Measurements from ENCODE around the gene B3GALT5. TPM values are rescaled to one million over a fixed set of nuclear protein-coding genes. Genes with fewer than 3 reads are reported as not detected.
A peak's percentile ranks its signal among the peaks of the same experiment; 100 is the strongest.

B3GALT5 gene
- total and polyA plus RNA-seq, 8 donors, result 0.12 to 8.3 (median 2.7) TPM; not detected in 1

- WGBS, 5 donors, result 72 to 94% (median 82%) methylated on average over 1 of the region's 1 CpG
These were observed 101.6 kb downstream of the B3GALT5 start for GRCh38 chr21:39714331-39714730.

GRCh38 chr21:39715804-39716397, 103.2 kb downstream of the B3GALT5 start:
- no peaks in the 10 kb centered on the region for H3K36me3 ChIP-seq
- H3K4me1 ChIP-seq, result no peaks in the 10 kb centered on the region
- intact Hi-C loops (cut with DNase I; ENCODE audit: low total_unique reads), result loop anchor here (5.0 kb wide), 1 partner anchor 199 kb away; no protein-coding TSS in a partner anchor
- WGBS, 5 donors, result 23 to 34% (median 27%) methylated on average over 10 of the region's 10 CpGs
- H3K27ac ChIP-seq, result no peak overlapping the region
- no peak overlapping the region for H3K4me3 ChIP-seq
- H3K27me3 ChIP-seq, result peaks cover 0 to 13% (median 0%) of the 10 kb centered on the region in 3 donors
- TF ChIP-seq CTCF (IDR thresholded peaks at IDR 0.05), result peak in 5 of 7 experiments; percentile 38 to 70 (median 63)
- no peak for TF ChIP-seq POLR2A (IDR thresholded peaks at IDR 0.05)
- no peak for TF ChIP-seq EP300 (IDR thresholded peaks at IDR 0.05)
- no peak for TF ChIP-seq POLR2AphosphoS5 (IDR thresholded peaks at IDR 0.05)
- DNase-seq, result peak; percentile 65 to 80
- no peaks in the 10 kb centered on the region for H3K9me3 ChIP-seq

More at GRCh38 chr21:39714331-39714730, 101.6 kb downstream of the B3GALT5 start:
- DNase-seq, result peak in 1 of 2 donors; percentile 16
- Histone ChIP-seq H3K27me3 (peaks cover 0 to 13% (median 0%) of the 10 kb centered on the region in 3 donors), H3K4me1 (no peaks in the 10 kb centered on the region), H3K36me3 (no peaks in the 10 kb centered on the region), H3K4me3 (no peak overlapping the region), H3K27ac (no peak overlapping the region), H3K9me3 (no peaks in the 10 kb centered on the region)
- TF ChIP-seq EP300 (IDR thresholded peaks at IDR 0.05) (no peak), POLR2AphosphoS5 (IDR thresholded peaks at IDR 0.05) (no peak), POLR2A (IDR thresholded peaks at IDR 0.05) (no peak), CTCF (IDR thresholded peaks at IDR 0.05) (no peak)
- intact Hi-C loops (cut with DNase I; ENCODE audit: low total_unique reads), result no loop called here

- DNase-seq, result no peak
- 78 to 84% (median 80%) methylated on average over 5 of the region's 5 CpGs for WGBS, 5 donors
- Histone ChIP-seq H3K36me3 (no peaks in the 10 kb centered on the region), H3K4me1 (no peaks in the 10 kb centered on the region), H3K27me3 (peaks cover 0 to 13% (median 0%) of the 10 kb centered on the region in 3 donors), H3K4me3 (no peak overlapping the region), H3K27ac (no peak overlapping the region), H3K9me3 (no peaks in the 10 kb centered on the region)
- TF ChIP-seq EP300 (IDR thresholded peaks at IDR 0.05) (no peak), CTCF (IDR thresholded peaks at IDR 0.05) (no peak), POLR2AphosphoS5 (IDR thresholded peaks at IDR 0.05) (no peak), POLR2A (IDR thresholded peaks at IDR 0.05) (no peak)
- intact Hi-C loops (cut with DNase I; ENCODE audit: low total_unique reads), result no loop called here
These were observed 107.5 kb downstream of the B3GALT5 start for GRCh38 chr21:39720126-39720778.

- WGBS, 5 donors, result 81 to 92% (median 89%) methylated on average over 1 of the region's 1 CpG
- intact Hi-C loops (cut with DNase I; ENCODE audit: low total_unique reads), result no loop called here
- peaks cover 0 to 13% (median 0%) of the 10 kb centered on the region in 3 donors for H3K27me3 ChIP-seq
- no peak overlapping the region for H3K27ac ChIP-seq
- no peak for DNase-seq
- TF ChIP-seq EP300 (IDR thresholded peaks at IDR 0.05) (no peak), CTCF (IDR thresholded peaks at IDR 0.05) (no peak), POLR2A (IDR thresholded peaks at IDR 0.05) (no peak), POLR2AphosphoS5 (IDR thresholded peaks at IDR 0.05) (no peak)
- H3K36me3 ChIP-seq, result no peaks in the 10 kb centered on the region
- H3K4me3 ChIP-seq, result no peak overlapping the region
- no peaks in the 10 kb centered on the region for H3K9me3 ChIP-seq
- no peaks in the 10 kb centered on the region for H3K4me1 ChIP-seq
These were observed 109.1 kb downstream of the B3GALT5 start for GRCh38 chr21:39721885-39722284.

Other genes starting within 250 kb of the B3GALT5 start
- gene LCA5L, start 167.2 kb upstream of the B3GALT5 start, total RNA-seq, result 1 to 10 TPM in 2 of 5 donors, not detected in 3; 1.8 to 2.2 TPM
- 1 to 10 TPM in 1 of 3 donors, under 1 TPM in 2; 0.85 to 2.7 (median 0.93) TPM for gene LCA5L, start 167.2 kb upstream of the B3GALT5 start, polyA plus RNA-seq
- 100 to 1,000 TPM in 1 of 5 donors, 10 to 100 TPM in 1, 1 to 10 TPM in 1, under 1 TPM in 1, not detected in 1; 0.87 to 295 (median 12.2) TPM for gene SH3BGR, start 161.0 kb upstream of the B3GALT5 start, total RNA-seq
- gene SH3BGR, start 161.0 kb upstream of the B3GALT5 start, polyA plus RNA-seq, result 10 to 100 TPM in 1 of 3 donors, 1 to 10 TPM in 2; 3.1 to 10.6 (median 6.5) TPM
- not detected for gene IGSF5, start 132.2 kb downstream of the B3GALT5 start, total RNA-seq
- under 1 TPM in 1 of 3 donors, not detected in 2; 0.08 TPM for gene IGSF5, start 132.2 kb downstream of the B3GALT5 start, polyA plus RNA-seq